ENCODE data around the gene SLC30A9. TPM values are rescaled to one million over a fixed set of nuclear protein-coding genes. Genes with fewer than 3 reads are reported as not detected.

SLC30A9 gene
- total RNA-seq, 1 donor from 2014 or later = 65.9 TPM

DNA sequence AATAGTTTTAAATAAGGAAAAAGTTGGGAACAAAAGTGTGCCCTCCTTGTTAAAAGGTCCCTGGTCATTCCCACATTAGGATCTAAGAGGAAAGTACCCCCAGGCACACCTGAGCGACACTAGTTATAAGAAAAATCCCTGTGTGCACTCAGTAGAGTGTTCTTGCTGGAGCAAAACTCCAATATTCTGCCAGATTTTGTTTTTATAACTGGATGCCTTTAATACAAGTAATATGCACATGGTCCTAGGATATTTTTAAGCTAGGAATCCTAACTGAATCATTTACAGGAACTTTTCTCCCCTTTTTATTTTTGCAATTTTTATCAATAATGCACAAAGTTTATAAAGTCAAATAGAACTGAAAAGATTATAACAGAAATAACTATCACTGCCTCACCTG lies 93.5 kb downstream of the SLC30A9 start:
- no peaks in the 10 kb centered on the region for H3K36me3 ChIP-seq (ENCODE audit: control insufficient read depth, insufficient read depth, low read length)
- TF ChIP-seq, protein P1, sequence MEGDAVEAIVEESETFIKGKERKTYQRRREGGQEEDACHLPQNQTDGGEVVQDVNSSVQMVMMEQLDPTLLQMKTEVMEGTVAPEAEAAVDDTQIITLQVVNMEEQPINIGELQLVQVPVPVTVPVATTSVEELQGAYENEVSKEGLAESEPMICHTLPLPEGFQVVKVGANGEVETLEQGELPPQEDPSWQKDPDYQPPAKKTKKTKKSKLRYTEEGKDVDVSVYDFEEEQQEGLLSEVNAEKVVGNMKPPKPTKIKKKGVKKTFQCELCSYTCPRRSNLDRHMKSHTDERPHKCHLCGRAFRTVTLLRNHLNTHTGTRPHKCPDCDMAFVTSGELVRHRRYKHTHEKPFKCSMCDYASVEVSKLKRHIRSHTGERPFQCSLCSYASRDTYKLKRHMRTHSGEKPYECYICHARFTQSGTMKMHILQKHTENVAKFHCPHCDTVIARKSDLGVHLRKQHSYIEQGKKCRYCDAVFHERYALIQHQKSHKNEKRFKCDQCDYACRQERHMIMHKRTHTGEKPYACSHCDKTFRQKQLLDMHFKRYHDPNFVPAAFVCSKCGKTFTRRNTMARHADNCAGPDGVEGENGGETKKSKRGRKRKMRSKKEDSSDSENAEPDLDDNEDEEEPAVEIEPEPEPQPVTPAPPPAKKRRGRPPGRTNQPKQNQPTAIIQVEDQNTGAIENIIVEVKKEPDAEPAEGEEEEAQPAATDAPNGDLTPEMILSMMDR (IDR thresholded peaks at IDR 0.05; ENCODE audit: insufficient read depth, low read length, poor library complexity, severe bottlenecking) = no peak
- H3K27me3 ChIP-seq (ENCODE audit: control insufficient read depth, insufficient read depth, low read length) = no peaks in the 10 kb centered on the region
- no peak overlapping the region for H3K4me3 ChIP-seq (ENCODE audit: low read depth, low read length)
- no peak for DNase-seq (ENCODE audit: low read depth)

GRCh38 chr4:42088386-42088785 lies 98.1 kb downstream of the SLC30A9 start:
- TF ChIP-seq, protein P1 (IDR thresholded peaks at IDR 0.05; ENCODE audit: insufficient read depth, low read length, poor library complexity, severe bottlenecking) = no peak
- no peak for DNase-seq (ENCODE audit: low read depth)
- no peaks in the 10 kb centered on the region for H3K27me3 ChIP-seq (ENCODE audit: control insufficient read depth, insufficient read depth, low read length)

DNA sequence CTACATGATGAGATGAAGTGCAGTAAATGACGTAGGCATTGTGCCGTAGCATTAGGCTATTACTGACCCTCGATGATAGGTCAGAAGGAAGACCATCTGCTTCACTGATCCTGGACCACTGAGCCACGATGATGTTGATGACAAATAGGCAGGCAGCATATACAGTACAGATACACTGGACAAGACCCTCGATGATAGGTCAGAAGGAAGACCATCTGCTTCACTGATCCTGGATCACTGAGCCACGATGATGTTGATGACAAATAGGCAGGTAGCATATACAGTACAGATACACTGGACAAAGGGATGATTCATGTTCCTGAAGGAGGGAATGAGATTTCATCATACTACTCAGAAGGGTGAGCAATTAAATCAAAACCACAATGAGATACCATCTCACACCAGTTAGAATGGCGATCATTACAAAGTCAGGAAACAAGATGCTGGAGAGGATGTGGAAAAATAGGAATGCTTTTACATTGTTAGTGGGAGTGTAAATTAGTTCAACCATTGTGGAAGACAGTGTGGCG lies 111.2 kb downstream of the SLC30A9 start:
- Histone ChIP-seq H3K4me3 (ENCODE audit: low read depth, low read length) (no peak overlapping the region), H3K36me3 (ENCODE audit: control insufficient read depth, insufficient read depth, low read length) (no peaks in the 10 kb centered on the region), H3K27me3 (ENCODE audit: control insufficient read depth, insufficient read depth, low read length) (no peaks in the 10 kb centered on the region)
- TF ChIP-seq, protein P1 (IDR thresholded peaks at IDR 0.05; ENCODE audit: insufficient read depth, low read length, poor library complexity, severe bottlenecking) = no peak
- DNase-seq (ENCODE audit: low read depth) = peak; percentile 52

More at GRCh38 chr4:42088386-42088785, 98.1 kb downstream of the SLC30A9 start:
- Histone ChIP-seq H3K36me3 (ENCODE audit: control insufficient read depth, insufficient read depth, low read length) (no peaks in the 10 kb centered on the region), H3K4me3 (ENCODE audit: low read depth, low read length) (no peak overlapping the region)

- no peak for DNase-seq (ENCODE audit: low read depth)
These were observed 114.2 kb downstream of the SLC30A9 start for GRCh38 chr4:42104521-42104920.

GRCh38 chr4:42112846-42113245 lies 122.5 kb downstream of the SLC30A9 start:
- TF ChIP-seq, protein P1 (IDR thresholded peaks at IDR 0.05; ENCODE audit: insufficient read depth, low read length, poor library complexity, severe bottlenecking) = no peak
- no peaks in the 10 kb centered on the region for H3K36me3 ChIP-seq (ENCODE audit: control insufficient read depth, insufficient read depth, low read length)
- H3K4me3 ChIP-seq (ENCODE audit: low read depth, low read length) = no peak overlapping the region
- DNase-seq (ENCODE audit: low read depth) = no peak
- H3K27me3 ChIP-seq (ENCODE audit: control insufficient read depth, insufficient read depth, low read length) = no peaks in the 10 kb centered on the region

More at GRCh38 chr4:42104521-42104920, 114.2 kb downstream of the SLC30A9 start:
- H3K27me3 ChIP-seq (ENCODE audit: control insufficient read depth, insufficient read depth, low read length) = no peaks in the 10 kb centered on the region
- H3K36me3 ChIP-seq (ENCODE audit: control insufficient read depth, insufficient read depth, low read length) = no peaks in the 10 kb centered on the region
- no peak overlapping the region for H3K4me3 ChIP-seq (ENCODE audit: low read depth, low read length)
- TF ChIP-seq, protein P1 (IDR thresholded peaks at IDR 0.05; ENCODE audit: insufficient read depth, low read length, poor library complexity, severe bottlenecking) = no peak

DNA sequence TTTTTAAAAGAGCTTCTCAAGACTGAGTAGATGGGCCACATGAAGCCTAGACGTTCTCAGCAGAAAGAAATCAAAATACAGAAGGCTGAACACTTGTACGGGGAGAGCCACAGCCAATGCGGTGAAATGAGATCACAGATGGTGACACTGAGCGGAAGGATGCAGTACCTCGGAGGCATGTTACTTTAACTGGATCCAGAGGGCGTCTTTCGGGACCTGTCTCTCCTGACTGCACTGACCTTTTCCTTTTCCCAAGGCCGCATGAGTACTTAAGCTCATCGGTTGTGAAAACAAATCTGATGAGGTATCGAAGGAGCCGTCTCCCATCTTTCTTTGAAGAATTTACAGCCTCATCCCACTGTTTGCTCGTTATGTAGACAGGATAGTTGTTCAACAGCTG lies 129.6 kb downstream of the SLC30A9 start:
- TF ChIP-seq, protein P1 (IDR thresholded peaks at IDR 0.05; ENCODE audit: insufficient read depth, low read length, poor library complexity, severe bottlenecking) = no peak
- Histone ChIP-seq H3K36me3 (ENCODE audit: control insufficient read depth, insufficient read depth, low read length) (no peaks in the 10 kb centered on the region), H3K4me3 (ENCODE audit: low read depth, low read length) (no peak overlapping the region), H3K27me3 (ENCODE audit: control insufficient read depth, insufficient read depth, low read length) (no peaks in the 10 kb centered on the region)
- DNase-seq (ENCODE audit: low read depth) = no peak
